NCI-H2081 (cell line): ENCODE data around the gene PUM2.

ENCODE experiments used
- DNase-seq, 2 experiments: peaks; one replicate each; lab custom pipeline; 2025; lab: John Stamatoyannopoulos, UW

PUM2 gene

GRCh38 chr2:20203521-20204225 lies 147.0 kb downstream of the PUM2 start:
- DNase-seq = no peak

- DNase-seq = no peak
These were observed 147.6 kb downstream of the PUM2 start for GRCh38 chr2:20203072-20203471.

- DNase-seq = no peak
These were observed 149.0 kb downstream of the PUM2 start for GRCh38 chr2:20201671-20202070.

GRCh38 chr2:20200697-20201555 lies 149.7 kb downstream of the PUM2 start:
- no peak for DNase-seq

GRCh38 chr2:20199633-20200270 lies 150.9 kb downstream of the PUM2 start:
- DNase-seq = no peak

GRCh38 chr2:20198796-20199632 lies 151.6 kb downstream of the PUM2 start:
- no peak for DNase-seq
